Measurements from ENCODE around the gene BABAM2. TPM values are rescaled to one million over a fixed set of nuclear protein-coding genes. Genes with fewer than 3 reads are reported as not detected.

BABAM2 gene
- total and polyA plus RNA-seq, 11 donors: 22.2 to 75.1 (median 62.5) TPM

GRCh38 chr2:27869763-27870162 lies 20.8 kb upstream of the BABAM2 start:
- intact Hi-C loops (cut with DNase I): loop anchor here in 1 of 10 donors (10.0 kb wide), 1 partner anchor 45 kb away; no protein-coding TSS in a partner anchor
- WGBS, 4 donors: 86 to 90% (median 88%) methylated on average over 6 of the region's 6 CpGs
- TF ChIP-seq CTCF (IDR thresholded peaks at IDR 0.05) (no peak), POLR2A (IDR thresholded peaks at IDR 0.05) (no peak)
- DNase-seq: no peak
- no peaks in the 10 kb centered on the region for H3K4me1 ChIP-seq
- ATAC-seq: no peak
- H3K9me3 ChIP-seq: no peaks in the 10 kb centered on the region
- H3K27me3 ChIP-seq: no peaks in the 10 kb centered on the region
- no peaks in the 10 kb centered on the region for H3K36me3 ChIP-seq
- no peak overlapping the region for H3K27ac ChIP-seq
- H3K4me3 ChIP-seq: no peak overlapping the region

GRCh38 chr2:27870724-27871123 lies 19.8 kb upstream of the BABAM2 start:
- H3K27ac ChIP-seq: no peak overlapping the region
- no peak for TF ChIP-seq POLR2A (IDR thresholded peaks at IDR 0.05)
- no peak for TF ChIP-seq CTCF (IDR thresholded peaks at IDR 0.05)
- no peaks in the 10 kb centered on the region for H3K27me3 ChIP-seq
- no peak overlapping the region for H3K4me3 ChIP-seq
- no peaks in the 10 kb centered on the region for H3K36me3 ChIP-seq
- H3K9me3 ChIP-seq: peaks cover 0 to 4% (median 0%) of the 10 kb centered on the region in 12 donors
- no peaks in the 10 kb centered on the region for H3K4me1 ChIP-seq
- intact Hi-C loops (cut with DNase I): loop anchor here in 1 of 10 donors (10.0 kb wide), 1 partner anchor 46 kb away; no protein-coding TSS in a partner anchor
- WGBS, 4 donors: 90 to 94% (median 93%) methylated on average over 3 of the region's 3 CpGs
- no peak for ATAC-seq
- DNase-seq: no peak

GRCh38 chr2:27871802-27872201 lies 18.7 kb upstream of the BABAM2 start:
- no peak for ATAC-seq
- no peaks in the 10 kb centered on the region for H3K4me1 ChIP-seq
- TF ChIP-seq POLR2A (IDR thresholded peaks at IDR 0.05) (no peak), CTCF (IDR thresholded peaks at IDR 0.05) (no peak)
- H3K9me3 ChIP-seq: peaks cover 0 to 11% (median 6%) of the 10 kb centered on the region in 12 donors
- DNase-seq: no peak
- WGBS, 4 donors: 90 to 98% (median 95%) methylated on average over 3 of the region's 3 CpGs
- intact Hi-C loops (cut with DNase I): loop anchor here in 1 of 10 donors (10.0 kb wide), 1 partner anchor 47 kb away; no protein-coding TSS in a partner anchor
- no peak overlapping the region for H3K4me3 ChIP-seq
- no peaks in the 10 kb centered on the region for H3K36me3 ChIP-seq
- H3K27ac ChIP-seq: no peak overlapping the region
- no peaks in the 10 kb centered on the region for H3K27me3 ChIP-seq

- H3K27ac ChIP-seq: no peak overlapping the region
- no peaks in the 10 kb centered on the region for H3K36me3 ChIP-seq
- H3K9me3 ChIP-seq: peaks cover 0 to 11% (median 6%) of the 10 kb centered on the region in 12 donors
- H3K27me3 ChIP-seq: no peaks in the 10 kb centered on the region
- TF ChIP-seq CTCF (IDR thresholded peaks at IDR 0.05) (no peak), POLR2A (IDR thresholded peaks at IDR 0.05) (no peak)
- DNase-seq (no peak), ATAC-seq (no peak)
- H3K4me1 ChIP-seq: no peaks in the 10 kb centered on the region
- no peak overlapping the region for H3K4me3 ChIP-seq
- WGBS, 4 donors: 71 to 82% (median 79%) methylated on average over 1 of the region's 1 CpG
- intact Hi-C loops (cut with DNase I): loop anchor here in 1 of 10 donors (10.0 kb wide), 1 partner anchor 48 kb away; no protein-coding TSS in a partner anchor
Observed at GRCh38 chr2:27873091-27873490, 17.4 kb upstream of the BABAM2 start.

Data from heart left ventricle (tissue), 16 donors.